HUES6 (cell line): ENCODE results near the gene CD70.
"Not testable (repeated sequence)": the region's sequence is repeated elsewhere in the genome, so short reads cannot be mapped to it uniquely, and the experiment has no call there.

Experiments
- H3K27ac ChIP-seq: 2 replicates; pipeline ENCODE4 v1.7.0; 2013; ENCODE audit warnings: low read depth, mild to moderate bottlenecking, low read length, inconsistent platforms
- H3K27me3 ChIP-seq: 2 replicates; pipeline ENCODE4 v1.6.1; 2013; ENCODE audit warnings: low read length; ENCODE audit not compliant: control insufficient read depth, insufficient read depth
- H3K36me3 ChIP-seq: 2 replicates; pipeline ENCODE4 v1.6.1; 2013; ENCODE audit warnings: low read length; ENCODE audit not compliant: control insufficient read depth, insufficient read depth
- H3K4me1 ChIP-seq: 2 replicates; pipeline ENCODE4 v1.6.1; 2013; ENCODE audit warnings: low read length; ENCODE audit not compliant: control insufficient read depth, insufficient read depth
- H3K4me3 ChIP-seq: 2 replicates; pipeline ENCODE4 v1.5.1; 2013; ENCODE audit warnings: low read depth, low read length
- H3K9ac ChIP-seq: one replicate; pipeline ENCODE4 v1.6.1; 2013; ENCODE audit warnings: mild to moderate bottlenecking, low read length
- H3K9me3 ChIP-seq: 2 replicates; pipeline ENCODE4 v1.6.1; 2013; ENCODE audit warnings: low read depth, low read length; ENCODE audit not compliant: control insufficient read depth, insufficient read depth

CD70 gene

GRCh38 chr19:6568010-6568526 is 22.9 kb downstream of the CD70 start:
- Histone ChIP-seq H3K9ac (no peak overlapping the region), H3K4me3 (no peak overlapping the region), H3K27ac (no peak overlapping the region), H3K4me1 (peaks cover 7% of the 10 kb centered on the region; the same call in 1 of the 2 replicates), H3K36me3 (no peaks in the 10 kb centered on the region), H3K27me3 (no peaks in the 10 kb centered on the region), H3K9me3 (peaks cover 32% of the 10 kb centered on the region)

GRCh38 chr19:6566727-6567126 is 24.2 kb downstream of the CD70 start:
- not testable (repeated sequence) for H3K4me3 ChIP-seq, H3K9ac ChIP-seq, H3K27me3 ChIP-seq, H3K4me1 ChIP-seq, H3K27ac ChIP-seq, H3K36me3 ChIP-seq
- H3K9me3 ChIP-seq: peaks cover 32% of the 10 kb centered on the region

DNA sequence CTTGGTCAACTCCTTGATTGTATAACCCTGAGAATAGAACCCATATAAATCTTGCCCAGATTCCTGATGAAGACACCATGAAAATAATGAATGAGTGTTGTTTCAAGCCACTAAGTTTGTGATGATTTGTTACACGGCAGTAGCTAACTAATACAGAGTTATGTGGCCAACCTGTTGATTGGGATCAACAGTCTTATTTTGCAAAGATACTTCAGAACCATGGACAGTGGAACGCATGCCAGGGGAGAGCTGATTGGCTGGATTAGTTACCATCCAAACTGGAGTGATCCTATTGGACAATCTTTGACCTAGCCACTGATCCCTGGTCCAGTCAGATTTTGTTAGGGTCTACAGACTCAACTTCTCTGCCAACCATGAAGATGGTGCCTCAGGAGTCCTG is 26.6 kb downstream of the CD70 start:
- H3K4me1 ChIP-seq: no peaks in the 10 kb centered on the region
- peaks cover 28% of the 10 kb centered on the region for H3K9me3 ChIP-seq
- H3K4me3 ChIP-seq: no peak overlapping the region
- H3K27ac ChIP-seq: no peak overlapping the region
- no peak overlapping the region for H3K9ac ChIP-seq
- H3K27me3 ChIP-seq: no peaks in the 10 kb centered on the region
- H3K36me3 ChIP-seq: no peaks in the 10 kb centered on the region

DNA sequence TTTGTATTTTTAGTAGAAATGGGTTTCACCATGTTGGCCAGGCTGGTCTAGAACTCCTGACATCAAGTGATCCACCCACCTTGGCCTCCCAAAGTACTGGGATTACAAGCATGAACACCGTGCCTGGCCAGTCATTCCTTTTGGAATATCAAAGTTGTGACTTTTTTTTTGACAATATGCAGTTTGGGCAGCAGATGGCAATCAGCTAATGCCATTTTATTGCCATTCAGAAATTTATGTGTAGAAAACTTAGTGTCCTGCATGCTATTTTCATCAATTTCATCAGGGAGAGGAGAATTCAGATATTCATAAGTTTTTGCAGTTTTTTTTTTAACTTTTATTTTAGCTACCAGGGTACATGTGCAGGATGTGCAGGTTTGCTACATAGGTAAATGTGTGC is 28.5 kb downstream of the CD70 start:
- H3K27ac ChIP-seq, H3K27me3 ChIP-seq, H3K9ac ChIP-seq, H3K36me3 ChIP-seq, H3K4me3 ChIP-seq, H3K4me1 ChIP-seq: not testable (repeated sequence)
- H3K9me3 ChIP-seq: peaks cover 28% of the 10 kb centered on the region

- no peaks in the 10 kb centered on the region for H3K9me3 ChIP-seq
- no peaks in the 10 kb centered on the region for H3K27me3 ChIP-seq
- H3K27ac ChIP-seq: no peak overlapping the region
- no peaks in the 10 kb centered on the region for H3K36me3 ChIP-seq
- H3K9ac ChIP-seq: no peak overlapping the region
- no peak overlapping the region for H3K4me3 ChIP-seq
- H3K4me1 ChIP-seq: peaks cover 9% of the 10 kb centered on the region
Measured at GRCh38 chr19:6556480-6557195, 34.3 kb downstream of the CD70 start.

- H3K9me3 ChIP-seq: no peaks in the 10 kb centered on the region
- H3K9ac ChIP-seq: no peak overlapping the region
- no peak overlapping the region for H3K27ac ChIP-seq
- H3K4me3 ChIP-seq: no peak overlapping the region
- no peaks in the 10 kb centered on the region for H3K27me3 ChIP-seq
- peaks cover 14% of the 10 kb centered on the region for H3K4me1 ChIP-seq
- H3K36me3 ChIP-seq: no peaks in the 10 kb centered on the region
Measured at GRCh38 chr19:6556043-6556449, 34.9 kb downstream of the CD70 start.

- H3K9me3 ChIP-seq: peaks cover 9% of the 10 kb centered on the region
- H3K36me3 ChIP-seq: no peaks in the 10 kb centered on the region
- H3K4me1 ChIP-seq: peaks cover 15% of the 10 kb centered on the region
- H3K27me3 ChIP-seq: no peaks in the 10 kb centered on the region
- H3K9ac ChIP-seq: peak overlapping the region; percentile 46
- peak overlapping the region; percentile 46 for H3K4me3 ChIP-seq
- H3K27ac ChIP-seq: no peak overlapping the region
Measured at GRCh38 chr19:6551607-6552450, 39.1 kb downstream of the CD70 start.

DNA sequence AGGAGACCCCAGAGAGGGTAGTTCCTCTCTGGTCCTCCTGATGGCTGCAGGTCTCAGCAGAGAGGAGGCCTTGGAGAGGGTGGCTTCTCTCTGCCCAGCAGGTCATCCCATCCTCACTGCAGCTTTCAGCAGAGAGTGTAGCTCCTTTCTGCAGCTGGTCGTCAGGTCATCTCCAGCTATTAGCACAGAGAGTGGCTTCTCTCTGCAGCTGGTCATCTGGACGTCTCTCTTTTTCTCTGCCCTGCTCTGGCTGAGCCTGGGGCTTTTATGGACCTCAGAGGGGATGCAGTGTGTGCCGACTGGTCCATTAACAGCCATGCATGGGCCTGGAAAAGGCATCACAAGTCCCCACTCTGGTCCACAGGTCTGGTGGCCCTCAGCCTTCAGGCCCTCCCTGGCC is 39.9 kb downstream of the CD70 start:
- Histone ChIP-seq H3K27me3 (no peaks in the 10 kb centered on the region), H3K9ac (peak overlapping the region; percentile 46), H3K9me3 (peaks cover 16% of the 10 kb centered on the region), H3K36me3 (no peaks in the 10 kb centered on the region), H3K4me1 (peaks cover 15% of the 10 kb centered on the region), H3K27ac (no peak overlapping the region), H3K4me3 (no peak overlapping the region)

DNA sequence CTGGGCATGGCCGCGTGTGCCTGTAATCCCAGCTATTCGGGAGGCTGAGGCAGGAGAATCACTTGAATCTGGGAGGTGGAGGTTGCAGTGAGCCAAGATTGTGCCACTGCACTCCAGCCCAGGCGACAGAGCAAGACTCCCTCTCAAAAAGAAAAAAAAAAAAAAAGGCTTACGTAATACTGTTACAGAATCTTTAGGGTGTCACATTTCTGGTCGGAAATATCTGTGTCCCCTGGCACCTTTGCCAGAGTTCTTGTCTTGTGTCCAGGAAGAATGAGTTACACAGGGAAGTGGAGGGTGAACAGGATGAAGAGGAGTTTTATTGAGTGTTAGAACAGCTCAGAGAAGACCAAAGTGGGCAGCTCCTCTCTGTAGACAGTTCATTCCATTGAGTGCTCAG is 40.3 kb downstream of the CD70 start:
- H3K27ac ChIP-seq, H3K36me3 ChIP-seq, H3K9ac ChIP-seq, H3K27me3 ChIP-seq, H3K4me3 ChIP-seq: not testable (repeated sequence)
- Histone ChIP-seq H3K4me1 (peaks cover 15% of the 10 kb centered on the region), H3K9me3 (peaks cover 17% of the 10 kb centered on the region)

DNA sequence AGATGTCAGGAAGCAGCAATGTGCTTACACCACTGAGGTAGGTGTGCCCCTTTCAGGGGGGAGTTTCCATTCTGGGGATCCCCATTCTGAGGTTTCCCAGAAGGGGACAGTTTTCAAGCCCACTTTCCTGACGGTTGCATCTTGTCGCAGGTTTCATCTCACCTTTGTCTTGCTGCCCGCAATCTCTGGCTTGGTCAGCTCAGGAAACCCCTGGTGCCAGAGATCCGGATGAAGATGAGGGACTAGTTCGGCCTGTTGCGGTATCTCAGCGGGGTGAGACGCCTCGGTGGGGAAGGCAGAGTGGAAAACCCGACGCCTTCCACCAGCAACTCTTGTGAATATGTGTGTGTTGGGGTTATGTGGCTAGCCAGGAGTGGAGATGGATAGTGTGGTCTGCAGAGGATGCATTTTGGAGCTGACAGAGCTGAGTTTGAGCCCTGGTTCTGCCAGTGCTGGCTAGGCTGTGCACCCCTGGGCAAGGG is 47.0 kb downstream of the CD70 start:
- Histone ChIP-seq H3K9ac (no peak overlapping the region), H3K27me3 (no peaks in the 10 kb centered on the region), H3K4me1 (no peaks in the 10 kb centered on the region), H3K36me3 (no peaks in the 10 kb centered on the region), H3K27ac (no peak overlapping the region), H3K9me3 (peaks cover 17% of the 10 kb centered on the region), H3K4me3 (no peak overlapping the region)
